Effector memory CD4-positive, alpha-beta T cell (primary cell): ENCODE measurements around the gene ATXN1.

ENCODE experiments used
- DNase-seq, 3 donors: peaks; one replicate each; pipeline ENCODE4 v3.0.0-alpha.2; 2020
- H3K27ac ChIP-seq: 2 replicates; pipeline ENCODE4 v1.7.0; 2013; ENCODE audit warnings: mild to moderate bottlenecking, low read length, moderate library complexity; ENCODE audit not compliant: insufficient read depth, poor library complexity, severe bottlenecking
- H3K27me3 ChIP-seq: replicated peaks from 2 replicates; pipeline ENCODE4 v1.7.0; 2013; ENCODE audit warnings: mild to moderate bottlenecking, low read length; ENCODE audit not compliant: insufficient read depth, control insufficient read depth, poor library complexity, severe bottlenecking
- H3K36me3 ChIP-seq: 2 replicates; pipeline ENCODE4 v1.7.0; 2013; ENCODE audit warnings: mild to moderate bottlenecking, low read length, moderate library complexity; ENCODE audit not compliant: control insufficient read depth, insufficient read depth
- H3K4me1 ChIP-seq: 2 replicates; pipeline ENCODE4 v1.7.0; 2013; ENCODE audit warnings: low read length, mild to moderate bottlenecking; ENCODE audit not compliant: control insufficient read depth, insufficient read depth, poor library complexity, severe bottlenecking
- H3K4me3 ChIP-seq: 2 replicates; pipeline ENCODE4 v1.7.0; 2013; ENCODE audit warnings: low read length, low read depth, mild to moderate bottlenecking; ENCODE audit not compliant: insufficient read depth, poor library complexity, severe bottlenecking
- H3K9me3 ChIP-seq: 2 replicates; pipeline ENCODE4 v1.7.0; 2013; ENCODE audit warnings: mild to moderate bottlenecking, low read length, moderate library complexity; ENCODE audit not compliant: control insufficient read depth

The ATXN1 gene

GRCh38 chr6:16535564-16535963 lies 225.7 kb downstream of the ATXN1 start:
- no peak for DNase-seq
- no peaks in the 10 kb centered on the region for H3K4me1 ChIP-seq
- H3K36me3 ChIP-seq: no peaks in the 10 kb centered on the region
- no peak overlapping the region for H3K27ac ChIP-seq
- no peaks in the 10 kb centered on the region for H3K9me3 ChIP-seq
- H3K27me3 ChIP-seq: no peaks in the 10 kb centered on the region
- no peak overlapping the region for H3K4me3 ChIP-seq

- Histone ChIP-seq H3K4me1 (no peaks in the 10 kb centered on the region), H3K36me3 (no peaks in the 10 kb centered on the region), H3K9me3 (no peaks in the 10 kb centered on the region), H3K27ac (no peak overlapping the region), H3K4me3 (no peak overlapping the region), H3K27me3 (no peaks in the 10 kb centered on the region)
- no peak for DNase-seq
Measured at GRCh38 chr6:16533721-16534136, 227.5 kb downstream of the ATXN1 start.

GRCh38 chr6:16533210-16533609 lies 228.1 kb downstream of the ATXN1 start:
- H3K4me1 ChIP-seq: no peaks in the 10 kb centered on the region
- no peaks in the 10 kb centered on the region for H3K27me3 ChIP-seq
- H3K4me3 ChIP-seq: no peak overlapping the region
- no peak overlapping the region for H3K27ac ChIP-seq
- no peak for DNase-seq
- H3K36me3 ChIP-seq: no peaks in the 10 kb centered on the region
- H3K9me3 ChIP-seq: no peaks in the 10 kb centered on the region

- Histone ChIP-seq H3K9me3 (no peaks in the 10 kb centered on the region), H3K4me3 (no peak overlapping the region), H3K36me3 (peaks cover 4% of the 10 kb centered on the region), H3K27me3 (no peaks in the 10 kb centered on the region), H3K27ac (no peak overlapping the region), H3K4me1 (no peaks in the 10 kb centered on the region)
- no peak for DNase-seq
Measured at GRCh38 chr6:16527691-16528090, 233.6 kb downstream of the ATXN1 start.

GRCh38 chr6:16524380-16524707 lies 236.9 kb downstream of the ATXN1 start:
- DNase-seq: no peak
- Histone ChIP-seq H3K27ac (no peak overlapping the region), H3K36me3 (peaks cover 4% of the 10 kb centered on the region), H3K4me3 (no peak overlapping the region), H3K27me3 (no peaks in the 10 kb centered on the region), H3K9me3 (no peaks in the 10 kb centered on the region), H3K4me1 (no peaks in the 10 kb centered on the region)

- DNase-seq: no peak
- Histone ChIP-seq H3K36me3 (peaks cover 4% of the 10 kb centered on the region), H3K27me3 (no peaks in the 10 kb centered on the region), H3K4me1 (no peaks in the 10 kb centered on the region), H3K9me3 (no peaks in the 10 kb centered on the region), H3K27ac (no peak overlapping the region), H3K4me3 (no peak overlapping the region)
Measured at GRCh38 chr6:16523606-16524379, 237.5 kb downstream of the ATXN1 start.

GRCh38 chr6:16522937-16523336 lies 238.3 kb downstream of the ATXN1 start:
- Histone ChIP-seq H3K9me3 (no peaks in the 10 kb centered on the region), H3K27ac (no peak overlapping the region), H3K4me1 (no peaks in the 10 kb centered on the region), H3K4me3 (no peak overlapping the region), H3K27me3 (no peaks in the 10 kb centered on the region), H3K36me3 (peaks cover 4% of the 10 kb centered on the region)
- DNase-seq: no peak

- no peak for DNase-seq
- Histone ChIP-seq H3K27ac (no peak overlapping the region), H3K4me1 (no peaks in the 10 kb centered on the region), H3K9me3 (no peaks in the 10 kb centered on the region), H3K4me3 (no peak overlapping the region), H3K27me3 (no peaks in the 10 kb centered on the region), H3K36me3 (peaks cover 4% of the 10 kb centered on the region)
Measured at GRCh38 chr6:16521528-16521927, 239.7 kb downstream of the ATXN1 start.

GRCh38 chr6:16519265-16520242 lies 241.7 kb downstream of the ATXN1 start:
- H3K36me3 ChIP-seq: peaks cover 4% of the 10 kb centered on the region
- H3K4me3 ChIP-seq: no peak overlapping the region
- DNase-seq: no peak
- H3K27me3 ChIP-seq: no peaks in the 10 kb centered on the region
- no peaks in the 10 kb centered on the region for H3K4me1 ChIP-seq
- no peaks in the 10 kb centered on the region for H3K9me3 ChIP-seq
- H3K27ac ChIP-seq: peak overlapping the region; percentile 15

- Histone ChIP-seq H3K9me3 (no peaks in the 10 kb centered on the region), H3K4me1 (peaks cover 5% of the 10 kb centered on the region), H3K27ac (no peak overlapping the region), H3K36me3 (peaks cover 4% of the 10 kb centered on the region), H3K27me3 (no peaks in the 10 kb centered on the region), H3K4me3 (no peak overlapping the region)
- no peak for DNase-seq
Measured at GRCh38 chr6:16518265-16518664, 243.0 kb downstream of the ATXN1 start.
